OCI-LY1 (cell line): ENCODE data around the gene PRKCE.

Source experiments
- H2AFZ ChIP-seq: fragments of 200-600 bp; sonication (generic), shearing (Covaris generic); 2 replicates; pipeline ENCODE4 v1.6.0; 2014; ENCODE audit warnings: antibody characterized with exemption, mild to moderate bottlenecking, low read length
- H3F3A ChIP-seq: fragments of 200-600 bp; sonication (generic), shearing (Covaris generic); 2 replicates; pipeline ENCODE4 v1.6.0; 2014; ENCODE audit warnings: mild to moderate bottlenecking, antibody characterized with exemption, low read length, moderate library complexity; ENCODE audit not compliant: insufficient read depth
- H3K27ac ChIP-seq: fragments of 200-600 bp; sonication (generic); 2 replicates; pipeline ENCODE4 v1.5.1; 2014; ENCODE audit warnings: low read length, mixed run types, mild to moderate bottlenecking, low read depth; ENCODE audit not compliant: poor library complexity, severe bottlenecking
- H3K27me3 ChIP-seq: fragments of 200-600 bp; sonication (generic); 2 replicates; pipeline ENCODE4 v1.6.0; 2014; ENCODE audit warnings: antibody characterized with exemption, mild to moderate bottlenecking, low read length, moderate library complexity; ENCODE audit not compliant: insufficient read depth
- H3K36me3 ChIP-seq: fragments of 200-600 bp; sonication (generic); 2 replicates; pipeline ENCODE4 v1.6.1; 2014; ENCODE audit warnings: mild to moderate bottlenecking, antibody characterized with exemption, low read length, moderate library complexity, mixed read lengths; ENCODE audit not compliant: insufficient read depth
- H3K4me1 ChIP-seq: fragments of 200-600 bp; sonication (generic); 2 replicates; pipeline ENCODE4 v1.5.1; 2014; ENCODE audit warnings: mild to moderate bottlenecking, low read length, moderate library complexity; ENCODE audit not compliant: insufficient read depth, severe bottlenecking
- H3K4me2 ChIP-seq: fragments of 200-600 bp; sonication (generic), shearing (Covaris generic); 2 replicates; pipeline ENCODE4 v1.6.1; 2014; ENCODE audit warnings: low read length
- H3K4me3 ChIP-seq: fragments of 200-600 bp; sonication (generic); 2 replicates; pipeline ENCODE4 v1.5.1; 2014; ENCODE audit warnings: low read length, low read depth, mild to moderate bottlenecking, mixed read lengths; ENCODE audit not compliant: poor library complexity, severe bottlenecking
- H3K79me2 ChIP-seq: fragments of 200-600 bp; shearing (Covaris generic); 2 replicates; pipeline ENCODE4 v1.6.1; 2016; ENCODE audit warnings: mixed run types, low read length, mixed read lengths; ENCODE audit not compliant: insufficient read depth
- H3K9ac ChIP-seq: fragments of 200-600 bp; sonication (generic), shearing (Covaris generic); 2 replicates; pipeline ENCODE4 v1.6.1; 2014; ENCODE audit warnings: mild to moderate bottlenecking, low read length, mixed read lengths
- H3K9me2 ChIP-seq: fragments of 200-600 bp; sonication (generic), shearing (Covaris generic); 2 replicates; pipeline ENCODE4 v1.6.1; 2014; ENCODE audit warnings: low read depth, mild to moderate bottlenecking, low read length, mixed read lengths
- H3K9me3 ChIP-seq: fragments of 200-600 bp; shearing (Covaris generic); 2 replicates; pipeline ENCODE4 v1.6.1; 2014; ENCODE audit warnings: low read length, mixed read lengths
- H4K20me1 ChIP-seq: fragments of 200-600 bp; sonication (generic), shearing (Covaris generic); 2 replicates; pipeline ENCODE4 v1.6.0; 2016; ENCODE audit warnings: mild to moderate bottlenecking, low read length; ENCODE audit not compliant: insufficient read depth
- EZH2 ChIP-seq: fragments of 200-600 bp; sonication (generic), shearing (Covaris generic); IDR thresholded peaks from 2 replicates; pipeline ENCODE4 v1.8.0; 2017; ENCODE audit warnings: borderline replicate concordance, mixed run types, mild to moderate bottlenecking, antibody characterized with exemption, low read length, moderate library complexity, mixed read lengths
- TF ChIP-seq, protein P1 (sequence below): fragments of 200-600 bp; sonication (generic), shearing (Covaris generic); IDR thresholded peaks from 2 replicates; pipeline ENCODE4 v1.5.1; 2017; ENCODE audit warnings: mild to moderate bottlenecking, antibody characterized with exemption, low read length, moderate library complexity, mixed read lengths

Gene PRKCE

DNA sequence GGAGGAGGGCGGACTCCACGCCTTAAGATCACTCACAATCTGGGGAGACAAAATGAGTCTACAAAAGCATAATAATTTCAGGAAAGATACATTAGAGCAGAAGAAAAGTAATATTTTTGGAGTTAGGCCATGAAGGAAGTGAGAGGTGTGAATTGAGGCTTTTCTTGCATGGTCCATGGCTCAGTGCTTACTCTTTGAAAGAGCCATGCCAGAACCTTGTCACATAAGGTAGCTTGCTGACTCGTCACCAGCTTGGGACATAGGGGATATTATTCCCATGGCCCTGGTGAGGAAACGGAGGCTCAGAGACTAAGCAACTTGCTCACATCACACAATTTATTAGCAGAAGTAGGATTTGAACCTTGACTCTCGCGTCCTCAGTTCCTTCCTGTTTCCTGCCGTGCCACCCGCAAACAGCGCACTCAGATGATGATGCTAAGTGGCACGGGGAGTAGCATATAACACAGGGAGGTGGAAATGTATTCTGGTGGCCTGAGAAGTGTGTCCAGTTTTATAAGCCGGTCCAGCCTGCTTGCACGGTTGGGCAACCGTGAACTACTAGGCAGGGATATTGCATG, 333.5 kb downstream of the PRKCE start:
- TF ChIP-seq, protein P1, sequence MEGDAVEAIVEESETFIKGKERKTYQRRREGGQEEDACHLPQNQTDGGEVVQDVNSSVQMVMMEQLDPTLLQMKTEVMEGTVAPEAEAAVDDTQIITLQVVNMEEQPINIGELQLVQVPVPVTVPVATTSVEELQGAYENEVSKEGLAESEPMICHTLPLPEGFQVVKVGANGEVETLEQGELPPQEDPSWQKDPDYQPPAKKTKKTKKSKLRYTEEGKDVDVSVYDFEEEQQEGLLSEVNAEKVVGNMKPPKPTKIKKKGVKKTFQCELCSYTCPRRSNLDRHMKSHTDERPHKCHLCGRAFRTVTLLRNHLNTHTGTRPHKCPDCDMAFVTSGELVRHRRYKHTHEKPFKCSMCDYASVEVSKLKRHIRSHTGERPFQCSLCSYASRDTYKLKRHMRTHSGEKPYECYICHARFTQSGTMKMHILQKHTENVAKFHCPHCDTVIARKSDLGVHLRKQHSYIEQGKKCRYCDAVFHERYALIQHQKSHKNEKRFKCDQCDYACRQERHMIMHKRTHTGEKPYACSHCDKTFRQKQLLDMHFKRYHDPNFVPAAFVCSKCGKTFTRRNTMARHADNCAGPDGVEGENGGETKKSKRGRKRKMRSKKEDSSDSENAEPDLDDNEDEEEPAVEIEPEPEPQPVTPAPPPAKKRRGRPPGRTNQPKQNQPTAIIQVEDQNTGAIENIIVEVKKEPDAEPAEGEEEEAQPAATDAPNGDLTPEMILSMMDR: no peak
- TF ChIP-seq EZH2: no peak

DNA sequence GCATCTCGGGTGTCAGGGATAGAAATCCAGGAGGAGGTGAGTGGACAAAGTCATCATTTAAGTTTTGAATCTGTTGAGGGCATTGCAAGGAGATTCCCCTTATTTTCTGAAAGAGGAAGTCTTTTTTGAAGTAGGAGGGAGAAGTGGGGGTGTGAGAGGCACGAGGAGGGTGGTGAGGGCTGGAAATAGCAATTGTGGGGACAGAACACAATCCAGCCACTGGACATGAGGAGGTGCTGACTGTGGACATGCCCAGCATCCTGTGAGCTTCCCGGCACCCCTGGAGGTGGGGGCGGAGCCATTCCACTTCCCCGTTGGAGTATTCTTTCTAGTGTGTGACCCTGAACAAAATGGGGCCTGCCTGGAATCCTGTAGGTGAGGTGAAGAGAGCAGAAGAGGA, 335.0 kb downstream of the PRKCE start:
- Histone ChIP-seq H3K36me3 (0 out of 2 replicates have a peak, but pooled peaks cover 7% of the 10 kb centered on the region), H3K9ac (no peak overlapping the region), H3K9me3 (no peaks in the 10 kb centered on the region), H3K27ac (no peak overlapping the region), H4K20me1 (no peaks in the 10 kb centered on the region), H2AFZ (no peak overlapping the region), H3K9me2 (no peaks in the 10 kb centered on the region), H3K4me2 (no peak overlapping the region), H3K4me3 (no peak overlapping the region), H3K4me1 (no peaks in the 10 kb centered on the region), H3F3A (no peaks in the 10 kb centered on the region), H3K27me3 (no peaks in the 10 kb centered on the region), H3K79me2 (no peaks in the 10 kb centered on the region)
- TF ChIP-seq, protein P1: no peak
- no peak for TF ChIP-seq EZH2

More for the DNA sequence above, 333.5 kb downstream of the PRKCE start:
- Histone ChIP-seq H3K4me2 (no peak overlapping the region), H3K9me2 (no peaks in the 10 kb centered on the region), H3K27me3 (no peaks in the 10 kb centered on the region), H3K36me3 (peaks cover 14% of the 10 kb centered on the region; the same call in 1 of the 2 replicates), H3K79me2 (no peaks in the 10 kb centered on the region), H3F3A (no peaks in the 10 kb centered on the region), H3K27ac (no peak overlapping the region), H2AFZ (no peak overlapping the region), H3K9ac (no peak overlapping the region), H3K4me3 (no peak overlapping the region), H4K20me1 (no peaks in the 10 kb centered on the region), H3K9me3 (no peaks in the 10 kb centered on the region), H3K4me1 (no peaks in the 10 kb centered on the region)

DNA sequence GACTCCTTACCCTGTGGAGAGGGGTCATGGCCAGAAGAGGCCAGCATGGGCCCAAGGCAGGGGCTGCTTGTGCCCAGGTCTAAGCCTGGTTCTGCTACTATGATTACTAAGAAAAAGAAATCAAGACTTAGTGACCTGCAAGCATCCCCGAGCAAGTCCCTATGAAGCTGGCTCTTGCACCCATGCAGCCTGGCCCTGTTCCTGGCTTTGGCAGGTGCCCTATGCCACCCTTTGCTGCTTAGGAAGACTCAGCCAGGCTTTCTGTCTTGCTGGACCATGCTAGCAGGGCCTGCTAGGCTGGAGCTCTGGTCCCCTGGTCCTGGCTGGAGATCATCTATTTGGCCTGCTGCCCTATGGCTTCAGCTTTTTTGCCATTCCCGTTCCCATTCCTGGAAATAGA, 336.4 kb downstream of the PRKCE start:
- Histone ChIP-seq H4K20me1 (no peaks in the 10 kb centered on the region), H3K4me1 (no peaks in the 10 kb centered on the region), H2AFZ (no peak overlapping the region), H3K36me3 (0 out of 2 replicates have a peak, but pooled peaks cover 5% of the 10 kb centered on the region), H3K79me2 (no peaks in the 10 kb centered on the region), H3K4me3 (no peak overlapping the region), H3K9me2 (no peaks in the 10 kb centered on the region), H3K9ac (no peak overlapping the region), H3K9me3 (no peaks in the 10 kb centered on the region), H3K4me2 (no peak overlapping the region), H3F3A (no peaks in the 10 kb centered on the region), H3K27me3 (no peaks in the 10 kb centered on the region), H3K27ac (no peak overlapping the region)
- TF ChIP-seq, protein P1: no peak
- no peak for TF ChIP-seq EZH2
